NCI-H345 (cell line): ENCODE results near the gene TRPM3.

Experiments used
- DNase-seq: peaks from one replicate; lab custom pipeline; 2025; lab: John Stamatoyannopoulos, UW

TRPM3 gene

GRCh38 chr9:70480405-70480980 is 640.9 kb downstream of the TRPM3 start:
- DNase-seq = peak; percentile 76

- peak; percentile 40 for DNase-seq
These were observed 641.5 kb downstream of the TRPM3 start for GRCh38 chr9:70479880-70480291.
